22Rv1 (cell line): ENCODE results near the gene CFAP99.

Source experiments
- ZFX ChIP-seq: fragments of 450-650 bp; IDR thresholded peaks from 2 replicates; pipeline ENCODE4 v1.6.1; 2017; ENCODE audit warnings: antibody characterized with exemption, borderline replicate concordance
- TF ChIP-seq, protein P1 (sequence below): fragments of 450-650 bp; IDR thresholded peaks from 2 replicates; pipeline ENCODE4 v1.5.1; 2017; ENCODE audit warnings: mild to moderate bottlenecking

DNA sequence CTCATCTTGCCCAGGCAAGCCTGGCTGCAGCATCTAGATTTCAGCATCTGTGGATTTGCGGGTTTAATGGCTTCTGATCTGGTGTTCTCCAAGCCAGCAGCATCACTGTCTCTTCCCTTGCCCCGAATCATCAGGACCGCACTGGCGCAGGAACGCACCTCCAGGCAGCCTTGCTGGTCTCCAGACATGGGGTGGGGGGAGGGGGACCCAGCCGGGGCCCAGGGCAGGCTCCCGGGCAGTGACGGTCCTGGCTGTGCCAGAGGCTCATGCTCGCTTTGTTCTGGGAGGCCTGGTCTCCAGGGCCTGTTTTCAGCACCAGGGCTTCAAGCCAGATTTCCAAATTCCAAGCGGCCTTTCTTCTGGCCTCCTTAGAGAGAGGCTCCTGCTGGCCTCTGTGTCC is 4.9 kb downstream of the CFAP99 start:
- TF ChIP-seq, protein P1, sequence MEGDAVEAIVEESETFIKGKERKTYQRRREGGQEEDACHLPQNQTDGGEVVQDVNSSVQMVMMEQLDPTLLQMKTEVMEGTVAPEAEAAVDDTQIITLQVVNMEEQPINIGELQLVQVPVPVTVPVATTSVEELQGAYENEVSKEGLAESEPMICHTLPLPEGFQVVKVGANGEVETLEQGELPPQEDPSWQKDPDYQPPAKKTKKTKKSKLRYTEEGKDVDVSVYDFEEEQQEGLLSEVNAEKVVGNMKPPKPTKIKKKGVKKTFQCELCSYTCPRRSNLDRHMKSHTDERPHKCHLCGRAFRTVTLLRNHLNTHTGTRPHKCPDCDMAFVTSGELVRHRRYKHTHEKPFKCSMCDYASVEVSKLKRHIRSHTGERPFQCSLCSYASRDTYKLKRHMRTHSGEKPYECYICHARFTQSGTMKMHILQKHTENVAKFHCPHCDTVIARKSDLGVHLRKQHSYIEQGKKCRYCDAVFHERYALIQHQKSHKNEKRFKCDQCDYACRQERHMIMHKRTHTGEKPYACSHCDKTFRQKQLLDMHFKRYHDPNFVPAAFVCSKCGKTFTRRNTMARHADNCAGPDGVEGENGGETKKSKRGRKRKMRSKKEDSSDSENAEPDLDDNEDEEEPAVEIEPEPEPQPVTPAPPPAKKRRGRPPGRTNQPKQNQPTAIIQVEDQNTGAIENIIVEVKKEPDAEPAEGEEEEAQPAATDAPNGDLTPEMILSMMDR = no peak
- no peak for TF ChIP-seq ZFX
